HUES48 (cell line): Measurements from ENCODE around the gene VANGL1.

ENCODE experiments used
- H3K27ac ChIP-seq: one replicate; pipeline ENCODE4 v1.7.0; 2013; ENCODE audit warnings: low read depth, low read length, inconsistent platforms
- H3K27me3 ChIP-seq: 2 replicates; pipeline ENCODE4 v1.6.1; 2013; ENCODE audit warnings: mild to moderate bottlenecking, low read length; ENCODE audit not compliant: control insufficient read depth, insufficient read depth
- H3K36me3 ChIP-seq: 2 replicates; pipeline ENCODE4 v1.6.1; 2013; ENCODE audit warnings: low read length; ENCODE audit not compliant: control insufficient read depth, insufficient read depth
- H3K4me1 ChIP-seq: 2 replicates; pipeline ENCODE4 v1.6.1; 2013; ENCODE audit warnings: mild to moderate bottlenecking, low read length; ENCODE audit not compliant: control insufficient read depth, insufficient read depth
- H3K4me3 ChIP-seq: 2 replicates; pipeline ENCODE4 v1.5.1; 2013; ENCODE audit warnings: mild to moderate bottlenecking, low read depth, low read length
- H3K9ac ChIP-seq: 2 replicates; pipeline ENCODE4 v1.6.1; 2013; ENCODE audit warnings: mild to moderate bottlenecking, low read depth, low read length, moderate library complexity
- H3K9me3 ChIP-seq: 2 replicates; pipeline ENCODE4 v1.6.1; 2013; ENCODE audit warnings: low read length; ENCODE audit not compliant: control insufficient read depth, insufficient read depth

Gene VANGL1

DNA sequence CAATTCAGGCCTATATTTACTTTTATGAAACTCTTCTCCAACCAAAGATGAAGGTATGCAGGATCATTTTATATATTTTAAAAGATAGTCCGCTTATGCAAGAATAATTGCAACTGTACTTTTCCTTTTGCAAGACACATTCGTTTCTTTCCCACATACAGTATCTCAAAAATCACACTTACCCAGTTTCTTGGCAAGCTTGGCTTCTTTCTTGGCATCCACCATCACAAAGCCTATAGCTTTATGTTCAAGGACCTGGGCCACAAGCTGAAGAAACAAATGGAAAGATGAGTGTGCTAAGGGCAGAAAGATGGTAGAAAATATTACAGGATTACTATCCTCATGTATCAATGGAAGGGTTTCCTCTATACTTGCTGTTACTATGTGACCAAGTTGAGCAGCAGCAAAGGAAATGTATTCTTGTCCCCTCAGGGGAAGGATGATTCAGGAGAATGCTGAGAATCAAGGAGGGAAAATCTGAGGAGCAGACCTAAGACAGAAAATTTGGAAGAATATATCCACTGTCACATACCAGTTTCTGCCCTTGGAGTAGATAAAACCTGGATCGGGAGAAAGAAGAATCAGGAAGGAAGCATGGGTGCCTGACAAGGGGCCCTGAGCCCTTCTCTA is 103.0 kb downstream of the VANGL1 start:
- no peaks in the 10 kb centered on the region for H3K36me3 ChIP-seq
- peaks cover 7% of the 10 kb centered on the region for H3K4me1 ChIP-seq
- no peak overlapping the region for H3K27ac ChIP-seq
- H3K9ac ChIP-seq = no peak overlapping the region
- H3K9me3 ChIP-seq = no peaks in the 10 kb centered on the region
- H3K4me3 ChIP-seq = no peak overlapping the region
- H3K27me3 ChIP-seq = no peaks in the 10 kb centered on the region

DNA sequence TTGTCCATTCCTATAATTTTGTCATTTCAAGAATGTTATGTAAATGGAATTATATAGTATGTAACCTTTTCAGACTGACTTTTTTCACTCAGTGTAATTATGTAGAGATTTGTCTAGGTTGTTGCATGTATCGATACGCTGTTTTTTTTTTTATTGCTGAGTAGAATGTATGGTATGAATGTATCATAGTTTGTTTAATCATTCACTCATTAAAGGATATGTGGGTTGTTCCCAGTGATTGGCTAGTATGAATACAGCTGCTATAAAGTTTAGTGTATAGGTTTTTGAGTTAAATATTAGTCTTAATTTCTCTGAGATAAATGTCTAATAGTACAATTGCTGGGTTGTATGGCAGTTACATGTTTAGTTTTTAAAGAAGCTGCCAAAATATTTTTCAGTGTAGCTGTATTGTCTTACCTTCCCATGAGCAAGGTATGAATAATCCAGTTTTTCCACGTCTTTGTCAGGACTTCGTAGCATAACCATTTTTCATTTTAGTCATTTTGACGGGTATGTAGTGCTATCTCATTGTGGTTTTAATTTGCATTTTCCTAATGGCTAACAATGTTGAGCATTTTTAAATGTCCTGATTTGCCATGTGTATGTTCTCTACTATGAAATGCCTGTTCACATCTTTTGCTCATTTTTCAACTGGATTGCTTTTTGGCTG is 104.4 kb downstream of the VANGL1 start:
- Histone ChIP-seq H3K9ac (no peak overlapping the region), H3K4me1 (peaks cover 7% of the 10 kb centered on the region), H3K9me3 (no peaks in the 10 kb centered on the region), H3K4me3 (no peak overlapping the region), H3K27ac (no peak overlapping the region), H3K36me3 (no peaks in the 10 kb centered on the region), H3K27me3 (no peaks in the 10 kb centered on the region)
